Sigmoid colon (tissue), 7 donors: ENCODE data around the gene TMEM263. TPM values are rescaled to one million over a fixed set of nuclear protein-coding genes. Genes with fewer than 3 reads are reported as not detected.
"Not testable (repeated sequence)": the region's sequence is repeated elsewhere in the genome, so short reads cannot be mapped to it uniquely, and the experiment has no call there.

Source experiments
- DNase-seq: peaks from one replicate; pipeline ENCODE4 v3.0.0-alpha.2; 2019
- H3K27ac ChIP-seq, 4 donors: fragments of 200-600 bp; sonication (generic); one replicate each; pipeline ENCODE4 v1.5.1; 2016 to 2019; ENCODE audit warnings: mild to moderate bottlenecking in 1 of 4
- H3K27me3 ChIP-seq, 3 donors: fragments of 200-600 bp; sonication (generic); one replicate each; pipeline ENCODE4 v1.5.1; 2019; ENCODE audit warnings: mild to moderate bottlenecking in 1 of 3
- H3K36me3 ChIP-seq, 4 donors: fragments of 200-600 bp; sonication (generic); one replicate each; pipeline ENCODE4 v1.5.1; 2016 to 2019
- H3K4me1 ChIP-seq, 4 donors: fragments of 200-600 bp; sonication (generic); one replicate each; pipeline ENCODE4 v1.5.1; 2017 to 2019
- H3K4me3 ChIP-seq, 4 donors: fragments of 200-600 bp; sonication (generic); one replicate each; pipeline ENCODE4 v1.5.1; 2017 to 2019; ENCODE audit warnings: mild to moderate bottlenecking in 2 of 4, moderate library complexity in 1 of 4
- H3K9me3 ChIP-seq, 4 donors: fragments of 200-600 bp in 3 of 4; sonication (generic) in 3 of 4; one replicate each; pipeline versions ENCODE4 v1.5.1 to v1.6.1; 2013 to 2019
- EP300 ChIP-seq, 4 donors: sonication (generic); formaldehyde crosslinking; IDR thresholded peaks; one replicate each; pipeline ENCODE4 v1.6.1; 2017; ENCODE audit warnings: antibody characterized with exemption in 4 of 4
- POLR2A ChIP-seq, 2 donors: fragments of 450-650 bp; IDR thresholded peaks; one replicate each; pipeline ENCODE4 v1.6.1; 2016; ENCODE audit warnings: antibody characterized with exemption in 2 of 2, mild to moderate bottlenecking in 2 of 2, moderate library complexity in 2 of 2
- POLR2AphosphoS5 ChIP-seq, 4 donors: sonication (generic); formaldehyde crosslinking; IDR thresholded peaks; one replicate each; pipeline ENCODE4 v1.6.1; 2017; ENCODE audit warnings: antibody characterized with exemption in 4 of 4
- WGBS, 2 donors: extraction: QIAGEN DNeasy Blood & Tissue Kit; methylation state at CpG; one replicate each; pipeline ENCODE4 v1.1.7; 2013; 5-methylcytosine and 5-hydroxymethylcytosine counted together
- intact Hi-C: fragments of 100-400 bp; cut with DNase I; formaldehyde crosslinking; loops from one replicate; pipeline ENCODE4 v1.15.1; 2023
- polyA plus RNA-seq, 3 donors: library from polyadenylated mRNA; stranded (reverse); fragments of 200-250 nt; gene quantifications; one replicate each; pipeline ENCODE4 v1.2.3, GENCODE V29; 2013
- total RNA-seq, 4 donors: library from RNA; depleted of rRNA; stranded (reverse); fragments of >200 nt; gene quantifications; one replicate each; pipeline ENCODE4 v1.1.0, GENCODE V29; 2016
- TF ChIP-seq, protein P1 (sequence below), 4 experiments: fragments of 450-650 bp in 3 of 4; fragments of 200-600 bp in 1 of 4; IDR thresholded peaks; one replicate each; pipeline ENCODE4 v1.5.1; 2016 to 2019; ENCODE audit warnings: antibody characterized with exemption in 4 of 4, mild to moderate bottlenecking in 3 of 4, moderate library complexity in 2 of 4
- donor health status: healthy with polysubstance abuse.
- donor health status: Bipolar disorder and iron deficiency.
- donor health status: healthy.

The TMEM263 gene
- total and polyA plus RNA-seq, 7 donors, result 12.6 to 51.7 (median 39.5) TPM

DNA sequence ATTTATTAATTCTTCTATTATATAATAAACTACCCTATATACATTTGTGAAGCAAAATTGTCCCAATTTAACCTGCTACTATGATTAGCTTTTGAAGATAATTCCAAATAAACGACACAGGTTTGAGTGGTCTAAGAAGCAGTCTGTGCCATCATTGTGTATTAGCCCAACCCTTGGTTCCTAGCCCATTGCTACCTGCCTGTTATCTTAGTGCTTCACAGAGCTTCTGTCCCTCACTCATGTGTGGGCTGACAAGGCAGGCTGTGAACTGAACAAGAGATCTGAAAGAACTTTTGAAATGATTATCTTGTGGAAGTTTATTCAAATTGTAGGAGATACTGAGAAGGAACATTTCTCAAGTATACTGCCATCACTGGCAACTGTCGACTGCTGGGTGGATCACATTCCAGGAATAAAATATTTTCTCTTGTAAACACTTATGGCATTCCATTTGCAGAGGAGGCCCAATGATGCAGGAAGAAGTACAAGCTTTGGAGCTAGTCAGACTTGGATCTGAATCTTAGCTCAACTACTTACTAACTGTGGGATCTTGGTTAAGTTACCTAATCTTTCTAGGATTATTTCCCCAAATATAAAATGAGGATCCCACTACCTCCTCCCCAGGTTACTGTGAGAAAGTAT lies 39.0 kb downstream of the TMEM263 start:
- Histone ChIP-seq H3K4me3 (no peak overlapping the region), H3K27me3 (no peaks in the 10 kb centered on the region), H3K27ac (peak overlapping the region; percentile 12 to 75 (median 44)), H3K9me3 (no peaks in the 10 kb centered on the region), H3K36me3 (peaks cover 0 to 34% (median 2%) of the 10 kb centered on the region in 4 donors), H3K4me1 (peaks cover 0 to 20% (median 8%) of the 10 kb centered on the region in 4 donors)
- DNase-seq, result no peak
- intact Hi-C loops, result no loop called here
- 72 to 79% methylated on average over 2 of the region's 2 CpGs for WGBS, 2 donors
- no peak for TF ChIP-seq POLR2A (IDR thresholded peaks at IDR 0.05)
- TF ChIP-seq EP300 (IDR thresholded peaks at IDR 0.05), result no peak
- TF ChIP-seq, protein P1, sequence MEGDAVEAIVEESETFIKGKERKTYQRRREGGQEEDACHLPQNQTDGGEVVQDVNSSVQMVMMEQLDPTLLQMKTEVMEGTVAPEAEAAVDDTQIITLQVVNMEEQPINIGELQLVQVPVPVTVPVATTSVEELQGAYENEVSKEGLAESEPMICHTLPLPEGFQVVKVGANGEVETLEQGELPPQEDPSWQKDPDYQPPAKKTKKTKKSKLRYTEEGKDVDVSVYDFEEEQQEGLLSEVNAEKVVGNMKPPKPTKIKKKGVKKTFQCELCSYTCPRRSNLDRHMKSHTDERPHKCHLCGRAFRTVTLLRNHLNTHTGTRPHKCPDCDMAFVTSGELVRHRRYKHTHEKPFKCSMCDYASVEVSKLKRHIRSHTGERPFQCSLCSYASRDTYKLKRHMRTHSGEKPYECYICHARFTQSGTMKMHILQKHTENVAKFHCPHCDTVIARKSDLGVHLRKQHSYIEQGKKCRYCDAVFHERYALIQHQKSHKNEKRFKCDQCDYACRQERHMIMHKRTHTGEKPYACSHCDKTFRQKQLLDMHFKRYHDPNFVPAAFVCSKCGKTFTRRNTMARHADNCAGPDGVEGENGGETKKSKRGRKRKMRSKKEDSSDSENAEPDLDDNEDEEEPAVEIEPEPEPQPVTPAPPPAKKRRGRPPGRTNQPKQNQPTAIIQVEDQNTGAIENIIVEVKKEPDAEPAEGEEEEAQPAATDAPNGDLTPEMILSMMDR (IDR thresholded peaks at IDR 0.05), result no peak
- TF ChIP-seq POLR2AphosphoS5 (IDR thresholded peaks at IDR 0.05), result no peak

GRCh38 chr12:106996102-106996501 lies 40.4 kb downstream of the TMEM263 start:
- H3K4me3 ChIP-seq, DNase-seq, intact Hi-C loops, H3K27me3 ChIP-seq, H3K9me3 ChIP-seq: not testable (repeated sequence)
- H3K36me3 ChIP-seq, result peaks cover 0 to 49% (median 2%) of the 10 kb centered on the region in 4 donors
- WGBS, 2 donors, result 95 to 98% methylated on average over 5 of the region's 5 CpGs
- peaks cover 0 to 20% (median 8%) of the 10 kb centered on the region in 4 donors for H3K4me1 ChIP-seq
- peak overlapping the region in 1 of 4 donors; percentile 75 for H3K27ac ChIP-seq

- Histone ChIP-seq H3K9me3 (no peaks in the 10 kb centered on the region), H3K36me3 (peaks cover 0 to 51% (median 2%) of the 10 kb centered on the region in 4 donors), H3K4me1 (peaks cover 0 to 20% (median 8%) of the 10 kb centered on the region in 4 donors), H3K27ac (no peak overlapping the region), H3K27me3 (no peaks in the 10 kb centered on the region), H3K4me3 (no peak overlapping the region)
- no peak for DNase-seq
- TF ChIP-seq POLR2A (IDR thresholded peaks at IDR 0.05), result no peak
- TF ChIP-seq POLR2AphosphoS5 (IDR thresholded peaks at IDR 0.05), result no peak
- TF ChIP-seq, protein P1 (IDR thresholded peaks at IDR 0.05), result no peak
- TF ChIP-seq EP300 (IDR thresholded peaks at IDR 0.05), result no peak
- 98 to 99% methylated on average over 1 of the region's 1 CpG for WGBS, 2 donors
- intact Hi-C loops, result no loop called here
Measured at GRCh38 chr12:106997916-106998315, 42.2 kb downstream of the TMEM263 start.

- no peaks in the 10 kb centered on the region for H3K27me3 ChIP-seq
- no peak overlapping the region for H3K4me3 ChIP-seq
- peaks cover 0 to 11% (median 5%) of the 10 kb centered on the region in 4 donors for H3K4me1 ChIP-seq
- H3K9me3 ChIP-seq, result no peaks in the 10 kb centered on the region
- TF ChIP-seq, protein P1 (IDR thresholded peaks at IDR 0.05), result no peak
- no peak overlapping the region for H3K27ac ChIP-seq
- intact Hi-C loops, result no loop called here
- H3K36me3 ChIP-seq, result peaks cover 0 to 51% (median 2%) of the 10 kb centered on the region in 4 donors
- 92 to 94% methylated on average over 6 of the region's 6 CpGs for WGBS, 2 donors
- no peak for DNase-seq
Measured at GRCh38 chr12:106999446-106999845, 43.7 kb downstream of the TMEM263 start.

- H3K4me1 ChIP-seq, H3K9me3 ChIP-seq, DNase-seq, intact Hi-C loops, H3K27ac ChIP-seq, H3K4me3 ChIP-seq, H3K27me3 ChIP-seq: not testable (repeated sequence)
- WGBS, 2 donors, result 80 to 86% methylated on average over 4 of the region's 4 CpGs
- peaks cover 0 to 29% (median 0%) of the 10 kb centered on the region in 4 donors for H3K36me3 ChIP-seq
Measured at GRCh38 chr12:107002665-107003064, 47.0 kb downstream of the TMEM263 start.

GRCh38 chr12:107007411-107007810 lies 51.7 kb downstream of the TMEM263 start:
- intact Hi-C loops, result no loop called here
- TF ChIP-seq POLR2A (IDR thresholded peaks at IDR 0.05) (no peak), POLR2AphosphoS5 (IDR thresholded peaks at IDR 0.05) (no peak), EP300 (IDR thresholded peaks at IDR 0.05) (no peak)
- TF ChIP-seq, protein P1 (IDR thresholded peaks at IDR 0.05), result no peak
- H3K4me3 ChIP-seq, result no peak overlapping the region
- 93 to 95% methylated on average over 4 of the region's 4 CpGs for WGBS, 2 donors
- no peaks in the 10 kb centered on the region for H3K9me3 ChIP-seq
- H3K4me1 ChIP-seq, result peaks cover 0 to 3% (median 0%) of the 10 kb centered on the region in 4 donors
- no peaks in the 10 kb centered on the region for H3K36me3 ChIP-seq
- H3K27me3 ChIP-seq, result no peaks in the 10 kb centered on the region
- DNase-seq, result no peak
- H3K27ac ChIP-seq, result no peak overlapping the region
